Measurements from ENCODE around the gene ERVH48-1. TPM values are rescaled to one million over a fixed set of nuclear protein-coding genes. Genes with fewer than 3 reads are reported as not detected.
"Not testable (repeated sequence)": the region's sequence is repeated elsewhere in the genome, so short reads cannot be mapped to it uniquely, and the experiment has no call there.

Gene ERVH48-1
- total RNA-seq, 4 donors from 2014 or later = not detected

DNA sequence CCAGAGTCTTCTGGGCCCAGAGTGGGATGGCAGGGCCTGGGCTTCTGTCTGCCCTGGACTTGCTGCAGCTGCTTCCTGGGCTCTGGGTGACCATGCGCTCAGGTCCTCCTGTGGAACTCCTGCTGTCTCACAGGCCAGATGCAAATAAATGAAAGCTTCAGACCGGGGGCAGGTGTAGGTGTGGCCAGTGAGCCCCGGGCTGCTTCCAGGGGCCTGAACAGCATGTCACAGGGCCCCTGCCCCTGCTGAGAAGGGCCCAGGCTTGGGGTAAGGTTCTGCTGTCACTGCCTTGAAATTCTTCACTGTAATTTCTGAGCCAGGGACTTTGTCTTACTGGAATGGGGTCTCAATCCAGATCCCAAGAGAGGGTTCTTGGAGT is 46.5 kb upstream of the ERVH48-1 start:
- H3K4me3 ChIP-seq = no peak overlapping the region
- 51% methylated on average over 3 of the region's 3 CpGs; no CpG with 5 or more reads in 1 of the 2 donors for WGBS, 2 donors (ENCODE audit: low coverage in 1 of 2)
- H3K9me3 ChIP-seq = no peaks in the 10 kb centered on the region
- intact Hi-C loops (cut with DNase I; ENCODE audit: low total_unique reads) = no loop called here
- TF ChIP-seq POLR2AphosphoS5 (IDR thresholded peaks at IDR 0.05) (no peak), POLR2A (IDR thresholded peaks at IDR 0.05) (no peak), EP300 (IDR thresholded peaks at IDR 0.05; ENCODE audit: low read depth) (no peak)
- TF ChIP-seq, protein P1, sequence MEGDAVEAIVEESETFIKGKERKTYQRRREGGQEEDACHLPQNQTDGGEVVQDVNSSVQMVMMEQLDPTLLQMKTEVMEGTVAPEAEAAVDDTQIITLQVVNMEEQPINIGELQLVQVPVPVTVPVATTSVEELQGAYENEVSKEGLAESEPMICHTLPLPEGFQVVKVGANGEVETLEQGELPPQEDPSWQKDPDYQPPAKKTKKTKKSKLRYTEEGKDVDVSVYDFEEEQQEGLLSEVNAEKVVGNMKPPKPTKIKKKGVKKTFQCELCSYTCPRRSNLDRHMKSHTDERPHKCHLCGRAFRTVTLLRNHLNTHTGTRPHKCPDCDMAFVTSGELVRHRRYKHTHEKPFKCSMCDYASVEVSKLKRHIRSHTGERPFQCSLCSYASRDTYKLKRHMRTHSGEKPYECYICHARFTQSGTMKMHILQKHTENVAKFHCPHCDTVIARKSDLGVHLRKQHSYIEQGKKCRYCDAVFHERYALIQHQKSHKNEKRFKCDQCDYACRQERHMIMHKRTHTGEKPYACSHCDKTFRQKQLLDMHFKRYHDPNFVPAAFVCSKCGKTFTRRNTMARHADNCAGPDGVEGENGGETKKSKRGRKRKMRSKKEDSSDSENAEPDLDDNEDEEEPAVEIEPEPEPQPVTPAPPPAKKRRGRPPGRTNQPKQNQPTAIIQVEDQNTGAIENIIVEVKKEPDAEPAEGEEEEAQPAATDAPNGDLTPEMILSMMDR (IDR thresholded peaks at IDR 0.05) = no peak
- H3K27me3 ChIP-seq = no peaks in the 10 kb centered on the region
- peak overlapping the region in 1 of 4 donors; percentile 41 for H3K27ac ChIP-seq
- H3K4me1 ChIP-seq = peaks cover 10 to 29% (median 17%) of the 10 kb centered on the region in 4 donors
- in situ Hi-C loops (cut with MboI; ENCODE audit: low pct_ligation_motif_present in 1 of 4, low pct_unique_long_range_greater_than_20kb in 1 of 4, low sequenced_read_pairs in 3 of 4) = loop anchor here in 1 of 4 donors (10.0 kb wide), 1 partner anchor 57 kb away; no protein-coding TSS in a partner anchor
- H3K36me3 ChIP-seq = no peaks in the 10 kb centered on the region
- no peak for DNase-seq

DNA sequence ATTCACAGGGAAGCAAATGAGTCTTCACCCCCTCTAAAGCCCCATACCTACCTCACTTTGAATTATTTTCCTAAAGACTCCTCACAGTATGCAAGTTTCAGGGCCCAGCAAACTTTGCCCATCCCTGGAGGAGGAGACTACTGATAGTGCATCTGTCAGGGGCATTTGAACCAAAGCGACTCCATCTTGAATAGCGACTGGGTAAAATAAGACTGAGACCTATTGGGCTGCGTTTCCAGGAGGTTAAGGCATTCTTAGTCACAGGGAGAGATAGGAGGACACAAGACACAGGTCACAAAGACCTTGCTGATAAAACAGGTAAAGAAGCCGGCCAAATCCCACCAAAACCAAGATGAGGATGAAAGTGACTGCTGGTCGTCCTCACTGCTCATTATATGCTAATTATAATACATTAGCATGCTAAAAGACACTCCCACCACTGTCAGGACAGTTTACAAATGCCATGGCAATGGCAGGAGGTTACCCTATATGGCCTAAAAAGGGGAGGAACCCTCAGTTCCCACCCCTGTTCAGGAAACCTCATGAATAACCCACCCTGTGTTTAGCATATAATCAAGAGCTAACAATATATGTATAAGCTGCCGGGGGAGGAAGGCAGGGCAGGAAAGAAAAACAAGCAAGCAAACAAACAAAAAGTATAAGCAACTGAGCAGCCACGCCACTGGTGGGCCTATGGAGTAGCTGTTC is 45.7 kb upstream of the ERVH48-1 start:
- TF ChIP-seq, protein P1 (IDR thresholded peaks at IDR 0.05) = no peak
- TF ChIP-seq EP300 (IDR thresholded peaks at IDR 0.05; ENCODE audit: low read depth) (no peak), POLR2AphosphoS5 (IDR thresholded peaks at IDR 0.05) (no peak), POLR2A (IDR thresholded peaks at IDR 0.05) (no peak)
- H3K9me3 ChIP-seq = no peaks in the 10 kb centered on the region
- H3K36me3 ChIP-seq = no peaks in the 10 kb centered on the region
- no peak for DNase-seq
- H3K4me1 ChIP-seq = peaks cover 9 to 24% (median 12%) of the 10 kb centered on the region in 4 donors
- no peak overlapping the region for H3K27ac ChIP-seq
- H3K4me3 ChIP-seq = no peak overlapping the region
- intact Hi-C loops (cut with DNase I; ENCODE audit: low total_unique reads) (no loop called here), in situ Hi-C loops (cut with MboI; ENCODE audit: low pct_ligation_motif_present in 1 of 4, low pct_unique_long_range_greater_than_20kb in 1 of 4, low sequenced_read_pairs in 3 of 4) (loop anchor here in 1 of 4 donors (10.0 kb wide), 1 partner anchor 56 kb away; no protein-coding TSS in a partner anchor)
- 86 to 92% methylated on average over 2 to 7 of the region's 7 CpGs for WGBS, 2 donors (ENCODE audit: low coverage in 1 of 2)
- no peaks in the 10 kb centered on the region for H3K27me3 ChIP-seq

DNA sequence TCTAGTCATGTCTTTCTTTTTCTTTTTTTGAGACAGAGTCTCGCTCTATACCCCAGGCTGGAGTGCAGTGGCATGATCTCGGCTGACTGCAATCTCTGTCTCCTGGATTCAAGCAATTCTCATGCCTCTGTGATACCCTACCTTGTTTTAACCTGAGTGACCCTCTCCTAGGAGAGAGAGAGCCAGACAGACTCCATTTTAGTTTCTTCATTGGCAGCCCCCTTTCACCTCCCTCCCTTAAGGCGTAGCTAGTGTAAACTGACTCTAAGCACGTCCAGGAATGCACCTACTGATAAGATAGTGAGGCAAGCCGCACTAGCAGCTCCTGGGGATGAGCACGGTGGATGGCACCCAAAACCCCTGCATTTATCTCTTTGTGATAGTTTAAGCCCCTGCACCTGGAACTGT is 43.8 kb upstream of the ERVH48-1 start:
- 50 to 62% methylated on average over 3 to 6 of the region's 6 CpGs for WGBS, 2 donors (ENCODE audit: low coverage in 1 of 2)
- intact Hi-C loops (cut with DNase I; ENCODE audit: low total_unique reads) = no loop called here
- TF ChIP-seq POLR2AphosphoS5 (IDR thresholded peaks at IDR 0.05) (no peak), POLR2A (IDR thresholded peaks at IDR 0.05) (no peak), EP300 (IDR thresholded peaks at IDR 0.05; ENCODE audit: low read depth) (no peak)
- TF ChIP-seq, protein P1 (IDR thresholded peaks at IDR 0.05) = no peak
- H3K9me3 ChIP-seq = no peaks in the 10 kb centered on the region
- in situ Hi-C loops (cut with MboI; ENCODE audit: low pct_ligation_motif_present in 1 of 4, low pct_unique_long_range_greater_than_20kb in 1 of 4, low sequenced_read_pairs in 3 of 4) = no loop called here
- no peak overlapping the region for H3K4me3 ChIP-seq
- no peaks in the 10 kb centered on the region for H3K27me3 ChIP-seq
- no peak overlapping the region for H3K27ac ChIP-seq
- DNase-seq = no peak
- peaks cover 4 to 17% (median 6%) of the 10 kb centered on the region in 4 donors for H3K4me1 ChIP-seq
- no peaks in the 10 kb centered on the region for H3K36me3 ChIP-seq

DNA sequence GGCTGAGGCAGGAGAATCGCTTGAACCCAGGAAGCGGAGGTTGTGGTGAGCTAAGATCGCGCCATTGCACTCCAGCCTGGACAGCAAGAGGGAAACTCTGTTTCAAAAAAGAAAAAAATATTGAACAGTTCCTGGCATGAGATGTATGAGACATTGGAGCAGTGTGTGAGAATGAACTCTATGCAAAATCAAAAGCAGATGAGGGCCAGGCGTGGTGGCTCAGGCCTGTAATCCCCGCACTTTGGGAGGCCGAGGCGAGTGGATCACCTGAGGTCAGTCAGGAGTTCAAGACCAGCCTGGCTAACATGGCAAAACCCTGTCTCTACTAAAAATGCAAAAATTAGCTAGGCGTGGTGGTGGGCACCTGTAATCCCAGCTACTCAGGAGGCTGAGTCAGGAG is 42.2 kb upstream of the ERVH48-1 start:
- H3K27ac ChIP-seq; H3K9me3 ChIP-seq; H3K4me3 ChIP-seq; H3K4me1 ChIP-seq; H3K36me3 ChIP-seq; intact Hi-C loops (cut with DNase I; ENCODE audit: low total_unique reads); in situ Hi-C loops (cut with MboI; ENCODE audit: low pct_ligation_motif_present in 1 of 4, low pct_unique_long_range_greater_than_20kb in 1 of 4, low sequenced_read_pairs in 3 of 4); H3K27me3 ChIP-seq; DNase-seq: not testable (repeated sequence)
- 92 to 96% methylated on average over 5 to 9 of the region's 9 CpGs for WGBS, 2 donors (ENCODE audit: low coverage in 1 of 2)

Data from transverse colon (tissue), 4 donors.